Fibroblast of skin of scalp (primary cell): ENCODE data around the gene TBC1D22A.

Experiments
- DNase-seq: peaks from one replicate; pipeline ENCODE4 v3.0.0-alpha.2; 2013

TBC1D22A gene

GRCh38 chr22:46891382-46891951 is 129.0 kb downstream of the TBC1D22A start:
- no peak for DNase-seq

GRCh38 chr22:46892866-46893265 is 130.4 kb downstream of the TBC1D22A start:
- no peak for DNase-seq

GRCh38 chr22:46893281-46894020 is 131.0 kb downstream of the TBC1D22A start:
- DNase-seq = no peak

GRCh38 chr22:46894081-46894671 is 131.7 kb downstream of the TBC1D22A start:
- DNase-seq = peak; percentile 41

- DNase-seq = no peak
Observed at GRCh38 chr22:46894851-46895640, 132.6 kb downstream of the TBC1D22A start.

GRCh38 chr22:46895753-46896152 is 133.3 kb downstream of the TBC1D22A start:
- no peak for DNase-seq

- no peak for DNase-seq
Observed at GRCh38 chr22:46896166-46896565, 133.7 kb downstream of the TBC1D22A start.

GRCh38 chr22:46896568-46897245 is 134.3 kb downstream of the TBC1D22A start:
- DNase-seq = no peak

- DNase-seq = no peak
Observed at GRCh38 chr22:46897246-46897623, 134.8 kb downstream of the TBC1D22A start.

GRCh38 chr22:46900549-46900948 is 138.1 kb downstream of the TBC1D22A start:
- no peak for DNase-seq

GRCh38 chr22:46902436-46902835 is 140.0 kb downstream of the TBC1D22A start:
- no peak for DNase-seq

GRCh38 chr22:46902998-46903916 is 140.8 kb downstream of the TBC1D22A start:
- DNase-seq = no peak

GRCh38 chr22:46905415-46905814 is 143.0 kb downstream of the TBC1D22A start:
- DNase-seq = no peak

- DNase-seq = no peak
Observed at GRCh38 chr22:46905834-46906233, 143.4 kb downstream of the TBC1D22A start.

GRCh38 chr22:46906326-46907045 is 144.0 kb downstream of the TBC1D22A start:
- DNase-seq = no peak

GRCh38 chr22:46907241-46908215 is 145.1 kb downstream of the TBC1D22A start:
- no peak for DNase-seq

GRCh38 chr22:46908641-46909107 is 146.2 kb downstream of the TBC1D22A start:
- DNase-seq = no peak

- DNase-seq = no peak
Observed at GRCh38 chr22:46909237-46910030, 147.0 kb downstream of the TBC1D22A start.

- DNase-seq = no peak
Observed at GRCh38 chr22:46910624-46911023, 148.2 kb downstream of the TBC1D22A start.
